HepG2 (cell line): ENCODE data around the gene ETF1. TPM values are rescaled to one million over a fixed set of nuclear protein-coding genes. Genes with fewer than 3 reads are reported as not detected.

Experiments used
- ATAC-seq: fragments of 200-7000 bp; cut with Tn5 transposase; 3 replicates; pipeline ENCODE4 v1.9.1; 2020; ENCODE audit warnings: mild to moderate bottlenecking, moderate library complexity
- BruUV-seq: library from RNA; stranded (reverse); fragments of 400-500 nt; replicated peaks from 2 replicates; lab custom pipeline; 2021; lab: Mats Ljungman, UMichigan
- CTCF ChIA-PET: fragments of 300-600 bp; formaldehyde crosslinking; extraction: SDS; loops from one replicate; lab custom pipeline; 2021; ENCODE audit warnings: low total read pairs, inconsistent platforms, low intra/inter-chr PET ratio; lab: Yijun Ruan, JAX
- POLR2A ChIA-PET: fragments of 350-600 bp; sonication (Branson Sonifier 250); formaldehyde crosslinking; loops from one replicate; lab custom pipeline; 2020; ENCODE audit warnings: antibody characterized with exemption, inconsistent platforms; lab: Yijun Ruan, JAX
- DNase-seq: peaks from one replicate; pipeline ENCODE4 v3.0.0-alpha.2; 2015; ENCODE audit warnings: low spot score
- FAIRE-seq: peaks from 3 replicates; lab custom pipeline; 2011; peaks lifted over from hg19 to GRCh38; lab: Jason Lieb, UNC
- H2AFZ ChIP-seq: one replicate; pipeline ENCODE4 v1.6.1; 2011; ENCODE audit warnings: low read length, inconsistent platforms
- H3K27ac ChIP-seq: fragments of 300-600 bp; 3 replicates; pipeline ENCODE4 v1.8.0; 2011; ENCODE audit warnings: mixed run types, mild to moderate bottlenecking, mixed read lengths, low read length, inconsistent platforms; ENCODE audit not compliant: insufficient read depth; ENCODE audit errors: extremely low read length
- H3K27me3 ChIP-seq, 2 experiments: fragments of 200-600 bp in 1 of 2; 2 replicates in 1 of 2; 3 replicates in 1 of 2; pipeline versions ENCODE4 v1.6.0 to v1.8.0; 2011; ENCODE audit warnings: low read length in 2 of 2, mild to moderate bottlenecking in 2 of 2, moderate library complexity in 2 of 2, inconsistent platforms in 1 of 2; ENCODE audit not compliant: insufficient read depth in 2 of 2, control insufficient read depth in 1 of 2
- H3K36me3 ChIP-seq, 2 experiments: fragments of 200-600 bp in 1 of 2; replicated peaks in 1 of 2; 2 replicates in 1 of 2; 3 replicates in 1 of 2; pipeline versions ENCODE4 v1.5.1 to v1.8.0; 2011; ENCODE audit warnings: low read length in 2 of 2, inconsistent platforms in 1 of 2; ENCODE audit not compliant: insufficient read depth in 2 of 2, control insufficient read depth in 1 of 2
- H3K4me1 ChIP-seq: 2 replicates; pipeline ENCODE4 v1.5.1; 2012; ENCODE audit warnings: low read length, inconsistent platforms; ENCODE audit not compliant: insufficient read depth
- H3K4me2 ChIP-seq: 2 replicates; pipeline ENCODE4 v1.6.0; 2011; ENCODE audit warnings: low read depth, low read length, inconsistent platforms
- H3K4me3 ChIP-seq, 3 experiments: fragments of 200-600 bp in 1 of 3; sonication (generic), shearing (Covaris generic) in 1 of 3; replicated peaks in 1 of 3; 2 replicates each; pipeline ENCODE4 v1.5.1; 2011 to 2016; ENCODE audit warnings: low read length in 3 of 3, inconsistent platforms in 2 of 3, low read depth in 2 of 3, mild to moderate bottlenecking in 2 of 3, control low read depth in 1 of 3, mixed read lengths in 1 of 3; ENCODE audit not compliant: insufficient read depth in 1 of 3
- H3K79me2 ChIP-seq: one replicate; pipeline ENCODE4 v1.6.1; 2011; ENCODE audit warnings: low read length, inconsistent platforms; ENCODE audit not compliant: insufficient read depth
- H3K9ac ChIP-seq: 2 replicates; pipeline ENCODE4 v1.6.0; 2011; ENCODE audit warnings: mild to moderate bottlenecking, low read depth, low read length, inconsistent platforms; ENCODE audit not compliant: insufficient read depth
- H3K9me3 ChIP-seq: 2 replicates; pipeline ENCODE4 v1.5.1; 2012; ENCODE audit warnings: mild to moderate bottlenecking, low read length
- H4K20me1 ChIP-seq: 2 replicates; pipeline ENCODE4 v1.6.0; 2011; ENCODE audit warnings: inconsistent platforms, mild to moderate bottlenecking, low read length, moderate library complexity; ENCODE audit not compliant: insufficient read depth
- ARHGAP35 ChIP-seq: sonication (generic); formaldehyde crosslinking; IDR thresholded peaks from 2 replicates; pipeline ENCODE4 v1.9.0; 2022; ENCODE audit warnings: mild to moderate bottlenecking, inconsistent platforms, moderate library complexity, missing genetic modification reagents, borderline replicate concordance
- CEBPG ChIP-seq: IDR thresholded peaks from 2 replicates; pipeline ENCODE4 v1.6.1; 2016
- EHMT2 ChIP-seq: fragments of 200-600 bp; sonication (generic); IDR thresholded peaks from 2 replicates; pipeline ENCODE4 v1.7.0; 2017; ENCODE audit warnings: antibody characterized with exemption, low read depth, low read length, borderline replicate concordance
- ELF3 ChIP-seq: IDR thresholded peaks from 2 replicates; pipeline ENCODE4 v1.6.1; 2016; ENCODE audit warnings: missing genetic modification reagents, missing compliant biosample characterization
- GPBP1L1 ChIP-seq: sonication (generic); formaldehyde crosslinking; IDR thresholded peaks from 2 replicates; pipeline ENCODE4 v1.5.0; 2020; ENCODE audit warnings: mild to moderate bottlenecking, missing genetic modification reagents
- MED1 ChIP-seq: sonication (generic); formaldehyde crosslinking; IDR thresholded peaks from 2 replicates; pipeline ENCODE4 v1.4.0; 2020; ENCODE audit warnings: missing genetic modification reagents
- POLR2AphosphoS5 ChIP-seq: IDR thresholded peaks from 2 replicates; pipeline ENCODE4 v1.6.1; 2012; ENCODE audit warnings: low read depth, low read length
- SOX6 ChIP-seq, 2 experiments: fragments of 450-650 bp in 1 of 2; sonication (generic) in 1 of 2; formaldehyde crosslinking in 1 of 2; IDR thresholded peaks; 2 replicates each; pipeline versions ENCODE4 v1.4.0 to v1.6.1; 2017 to 2020; ENCODE audit warnings: antibody characterized with exemption in 1 of 2, mild to moderate bottlenecking in 1 of 2, missing genetic modification reagents in 1 of 2
- ZFY ChIP-seq: sonication (generic); formaldehyde crosslinking; IDR thresholded peaks from 2 replicates; pipeline ENCODE4 v1.4.0; 2020; ENCODE audit warnings: missing genetic modification reagents
- ZGPAT ChIP-seq: IDR thresholded peaks from 2 replicates; pipeline ENCODE4 v1.6.1; 2016; ENCODE audit warnings: mild to moderate bottlenecking
- ZMYM2 ChIP-seq: sonication (generic); formaldehyde crosslinking; IDR thresholded peaks from 2 replicates; pipeline ENCODE4 v1.8.0; 2022; ENCODE audit warnings: mild to moderate bottlenecking, missing genetic modification reagents
- ZMYM3 ChIP-seq: sonication (generic); formaldehyde crosslinking; IDR thresholded peaks from 2 replicates; pipeline ENCODE4 v1.5.1; 2020; ENCODE audit warnings: mild to moderate bottlenecking, missing genetic modification reagents
- ZNF3 ChIP-seq: IDR thresholded peaks from 2 replicates; pipeline ENCODE4 v1.7.0; 2017; ENCODE audit warnings: inconsistent platforms
- ZNF34 ChIP-seq: sonication (generic); formaldehyde crosslinking; IDR thresholded peaks from 2 replicates; pipeline ENCODE4 v1.4.0; 2020; ENCODE audit warnings: mild to moderate bottlenecking, missing genetic modification reagents, borderline replicate concordance
- ZNF746 ChIP-seq: sonication (generic); formaldehyde crosslinking; IDR thresholded peaks from 2 replicates; pipeline ENCODE4 v1.8.0; 2022; ENCODE audit warnings: mild to moderate bottlenecking, missing genetic modification reagents
- ZNF878 ChIP-seq: sonication (generic); formaldehyde crosslinking; IDR thresholded peaks from 2 replicates; pipeline ENCODE4 v1.8.1; 2023; ENCODE audit warnings: mild to moderate bottlenecking, missing genetic modification reagents, moderate library complexity
- WGBS: methylation state at CpG from one replicate; pipeline ENCODE4 v1.1.6; 2017; ENCODE audit warnings: low lambda C conversion rate; 5-methylcytosine and 5-hydroxymethylcytosine counted together
- in situ Hi-C: cut with HindIII; loops from 2 replicates; pipeline ENCODE4 v1.10.0; 2017; ENCODE audit warnings: low pct_unique_long_range_greater_than_20kb; ENCODE audit not compliant: extremely low pct_ligation_motif_present
- intact Hi-C: fragments of 100-400 bp; cut with micrococcal nuclease; formaldehyde crosslinking; loops from one replicate; pipeline ENCODE4 v1.10.0; 2022; ENCODE audit not compliant: unreplicated experiment
- polyA plus RNA-seq, 8 experiments: library from polyadenylated mRNA; depleted of rRNA in 3 of 8; stranded (reverse) in 7 of 8; unstranded in 1 of 8; fragments of >200 nt; fragmentation: Illumina TruSeq in 4 of 8; extraction: Trizol in 4 of 8; gene quantifications; 2 replicates each; pipeline versions ENCODE4 v1.2.1 to v1.2.3, GENCODE V29; 2011 to 2016; ENCODE audit warnings: low read depth in 4 of 8, missing spikeins in 1 of 8, mixed read lengths in 1 of 8; ENCODE audit not compliant: insufficient read depth in 1 of 8
- total RNA-seq, 5 experiments: library from RNA; depleted of rRNA; stranded (reverse); fragments of >200 nt; fragmentation: Illumina TruSeq; extraction: Trizol; gene quantifications; 2 replicates each; pipeline ENCODE4 v1.2.3, GENCODE V29; 2016; ENCODE audit warnings: low read depth in 1 of 5
- TF ChIP-seq, protein P1 (sequence below): sonication (generic); formaldehyde crosslinking; IDR thresholded peaks from 2 replicates; pipeline ENCODE4 v1.5.0; 2020; ENCODE audit warnings: mild to moderate bottlenecking, missing genetic modification reagents, borderline replicate concordance

The ETF1 gene
- total and polyA plus RNA-seq, 2 of the 13 experiments (the other 11 are each of a cell fraction or from before 2014, with no cell fraction given), result 52.1 to 184 TPM

- DNase-seq (peak; percentile 43), FAIRE-seq (peak; percentile 75), ATAC-seq (peak; percentile 81)
- POLR2A ChIA-PET, result interaction anchor here (0.6 to 1.3 kb wide), 4 partner anchors 9 to 88 kb away, joined by 3 read pairs; no protein-coding TSS in a partner anchor
- Histone ChIP-seq H3K4me3 (peak overlapping the region in 1 of 3 experiments; percentile 10; a peak in 1 of 6 replicates), H3K9ac (no peak overlapping the region), H3K79me2 (peaks cover 84% of the 10 kb centered on the region), H3K27ac (peak overlapping the region; percentile 37), H3K4me1 (peaks cover 91% of the 10 kb centered on the region), H3K9me3 (no peaks in the 10 kb centered on the region), H3K4me2 (peak overlapping the region; percentile 36), H2AFZ (no peak overlapping the region), H4K20me1 (peaks cover 30% of the 10 kb centered on the region), H3K36me3 (peaks cover 5 to 14% of the 10 kb centered on the region in 2 experiments; a peak in 3 of 5 replicates), H3K27me3 (no peaks in the 10 kb centered on the region; a peak in 1 of 5 replicates)
- intact Hi-C loops, result no loop called here
- CTCF ChIA-PET, result no interaction called here
- in situ Hi-C loops, result no loop called here
- no TSS peak for BruUV-seq
- WGBS, result 20% methylated on average over 4 of the region's 4 CpGs
- TF ChIP-seq ZNF746 (CRISPR knock-in tag) (no peak), GPBP1L1 (no peak), ZMYM3 (CRISPR knock-in tag) (no peak), ZNF878 (CRISPR knock-in tag) (no peak), MED1 (CRISPR knock-in tag) (0 out of 2 replicates have a peak, but pooled peaks have one; percentile 24), SOX6 (IDR thresholded peaks at IDR 0.05) (no peak), SOX6 (CRISPR knock-in tag; IDR thresholded peaks at IDR 0.05) (0 out of 2 replicates have a peak, but pooled peaks have one; percentile 24), ELF3 (no peak), ZFY (CRISPR knock-in tag) (no peak), ZGPAT (0 out of 2 replicates have a peak, but pooled peaks have one; percentile 22), POLR2AphosphoS5 (no peak), ARHGAP35 (CRISPR knock-in tag) (no peak), EHMT2 (no peak), ZNF34 (CRISPR knock-in tag) (no peak), ZMYM2 (CRISPR knock-in tag) (no peak), CEBPG (no peak), ZNF3 (no peak)
- TF ChIP-seq, protein P1, sequence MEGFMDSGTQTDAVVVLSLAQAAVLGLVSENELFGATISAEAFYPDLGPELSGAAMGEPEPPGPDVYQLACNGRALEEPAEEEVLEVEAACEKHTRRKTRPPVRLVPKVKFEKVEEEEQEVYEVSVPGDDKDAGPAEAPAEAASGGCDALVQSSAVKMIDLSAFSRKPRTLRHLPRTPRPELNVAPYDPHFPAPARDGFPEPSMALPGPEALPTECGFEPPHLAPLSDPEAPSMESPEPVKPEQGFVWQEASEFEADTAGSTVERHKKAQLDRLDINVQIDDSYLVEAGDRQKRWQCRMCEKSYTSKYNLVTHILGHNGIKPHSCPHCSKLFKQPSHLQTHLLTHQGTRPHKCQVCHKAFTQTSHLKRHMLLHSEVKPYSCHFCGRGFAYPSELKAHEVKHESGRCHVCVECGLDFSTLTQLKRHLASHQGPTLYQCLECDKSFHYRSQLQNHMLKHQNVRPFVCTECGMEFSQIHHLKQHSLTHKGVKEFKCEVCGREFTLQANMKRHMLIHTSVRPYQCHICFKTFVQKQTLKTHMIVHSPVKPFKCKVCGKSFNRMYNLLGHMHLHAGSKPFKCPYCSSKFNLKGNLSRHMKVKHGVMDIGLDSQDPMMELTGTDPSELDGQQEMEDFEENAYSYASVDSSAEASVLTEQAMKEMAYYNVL, result no peak
These were observed 6.2 kb downstream of the ETF1 start for GRCh38 chr5:138536665-138537315.
